Natural killer cell (primary cell): ENCODE data around the gene PCDH9. TPM values are rescaled to one million over a fixed set of nuclear protein-coding genes. Genes with fewer than 3 reads are reported as not detected.

Experiments
- ATAC-seq, 3 donors: fragments of 150-1000 bp in 2 of 3; fragments of 200-7000 bp in 1 of 3; cut with Tn5 transposase; 1 replicate in 1 of 3; 2 replicates in 2 of 3; pipeline ENCODE4 v1.10.0; 2021; ENCODE audit warnings: mild to moderate bottlenecking in 2 of 3, moderate library complexity in 2 of 3
- DNase-seq, 2 donors: peaks; one replicate each; pipeline versions ENCODE4 v3.0.0 to v3.0.0-alpha.2; 2013 to 2021; ENCODE audit warnings: mixed read lengths in 1 of 2
- H3K27ac ChIP-seq: one replicate; pipeline ENCODE4 v1.5.1; 2013; ENCODE audit warnings: mild to moderate bottlenecking, low read length
- H3K27me3 ChIP-seq: one replicate; pipeline ENCODE4 v1.6.1; 2013; ENCODE audit warnings: low read length; ENCODE audit not compliant: control insufficient read depth, insufficient read depth
- H3K36me3 ChIP-seq: one replicate; pipeline ENCODE4 v1.6.1; 2013; ENCODE audit warnings: low read length; ENCODE audit not compliant: control insufficient read depth, insufficient read depth
- H3K4me1 ChIP-seq: one replicate; pipeline ENCODE4 v1.6.1; 2013; ENCODE audit warnings: low read length; ENCODE audit not compliant: control insufficient read depth, insufficient read depth
- H3K4me3 ChIP-seq: one replicate; pipeline ENCODE4 v1.5.1; 2013; ENCODE audit warnings: low read length
- H3K9me3 ChIP-seq: one replicate; pipeline ENCODE4 v1.6.1; 2013; ENCODE audit warnings: low read length; ENCODE audit not compliant: control insufficient read depth, insufficient read depth
- H3K27ac Mint-ChIP-seq, 2 donors: one replicate each; pipeline ENCODE4 v1.8.0; 2022; ENCODE audit warnings: mild to moderate bottlenecking in 2 of 2, mixed read lengths in 2 of 2, moderate library complexity in 1 of 2
- H3K27me3 Mint-ChIP-seq, 2 donors: one replicate each; pipeline ENCODE4 v1.8.0; 2022; ENCODE audit warnings: low read depth in 2 of 2, mixed read lengths in 2 of 2
- H3K36me3 Mint-ChIP-seq: one replicate; pipeline ENCODE4 v1.8.0; 2022; ENCODE audit warnings: mixed read lengths
- H3K4me1 Mint-ChIP-seq, 2 donors: one replicate each; pipeline ENCODE4 v1.8.0; 2022; ENCODE audit warnings: mixed read lengths in 2 of 2
- H3K4me3 Mint-ChIP-seq: one replicate; pipeline ENCODE4 v1.8.0; 2022; ENCODE audit warnings: mild to moderate bottlenecking, moderate library complexity, mixed read lengths
- H3K9me3 Mint-ChIP-seq, 2 donors: one replicate each; pipeline ENCODE4 v1.8.0; 2022; ENCODE audit warnings: mixed read lengths in 2 of 2
- WGBS: methylation state at CpG from one replicate; pipeline ENCODE4 v1.1.7; 2013; ENCODE audit warnings: missing lambda C conversion rate; ENCODE audit not compliant: insufficient coverage; 5-methylcytosine and 5-hydroxymethylcytosine counted together
- intact Hi-C: fragments of 100-400 bp; cut with micrococcal nuclease; formaldehyde crosslinking; loops from one replicate; pipeline ENCODE4 v1.14.2; 2022
- total RNA-seq, 4 donors: library from RNA; stranded (reverse); fragments of 120-200 nt in 1 of 4; gene quantifications; one replicate each; pipeline versions ENCODE4 v1.2.3 to v1.2.4, GENCODE V29; 2013 to 2022
- TF ChIP-seq, protein P1 (sequence below): fragments of 200-600 bp; IDR thresholded peaks from one replicate; pipeline ENCODE4 v1.8.0; 2022; ENCODE audit warnings: antibody characterized with exemption

Gene PCDH9
- total RNA-seq, 3 donors from 2014 or later (not counting 1 experiment from before 2014, with no cell fraction given), result 0.43 to 1.5 (median 0.68) TPM

DNA sequence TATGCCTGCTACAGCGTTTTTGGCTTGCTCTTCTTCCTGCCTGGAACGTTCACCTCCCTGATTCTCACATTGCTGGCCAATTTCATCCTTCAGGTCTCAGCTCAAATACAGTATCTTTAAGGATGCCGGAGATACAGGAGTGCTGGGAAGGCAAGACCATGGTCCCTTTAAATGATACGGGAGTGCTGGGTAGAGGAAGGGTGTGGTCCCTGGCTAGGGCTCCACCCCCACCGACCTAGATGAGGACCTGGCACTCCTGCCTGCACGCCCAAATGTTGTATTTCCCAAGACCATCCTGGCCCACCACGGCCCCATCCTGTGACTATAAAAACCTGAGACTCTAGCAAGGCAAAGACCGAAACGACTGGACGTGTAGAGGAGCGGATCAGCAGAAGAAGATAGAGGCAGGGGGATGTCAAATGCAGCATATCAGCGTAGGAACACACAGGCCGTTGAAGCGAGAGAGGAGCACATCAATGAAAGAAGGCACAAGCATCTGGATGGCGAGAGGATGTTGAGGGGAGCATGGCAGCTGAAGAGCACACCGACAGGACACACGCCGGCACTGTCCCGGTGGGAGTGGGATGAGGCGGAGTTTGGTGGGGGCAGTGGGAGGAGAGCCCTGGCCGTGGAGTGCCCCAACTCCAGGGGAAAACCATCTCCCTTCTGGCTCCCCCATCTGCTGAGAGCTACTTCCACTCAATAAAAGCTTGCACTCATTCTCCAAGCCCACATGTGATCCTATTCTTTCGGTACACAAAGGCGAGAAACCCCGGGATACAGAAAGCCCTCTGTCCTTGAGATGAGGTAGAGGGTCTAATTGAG lies 74.0 kb downstream of the PCDH9 start:
- TF ChIP-seq, protein P1, sequence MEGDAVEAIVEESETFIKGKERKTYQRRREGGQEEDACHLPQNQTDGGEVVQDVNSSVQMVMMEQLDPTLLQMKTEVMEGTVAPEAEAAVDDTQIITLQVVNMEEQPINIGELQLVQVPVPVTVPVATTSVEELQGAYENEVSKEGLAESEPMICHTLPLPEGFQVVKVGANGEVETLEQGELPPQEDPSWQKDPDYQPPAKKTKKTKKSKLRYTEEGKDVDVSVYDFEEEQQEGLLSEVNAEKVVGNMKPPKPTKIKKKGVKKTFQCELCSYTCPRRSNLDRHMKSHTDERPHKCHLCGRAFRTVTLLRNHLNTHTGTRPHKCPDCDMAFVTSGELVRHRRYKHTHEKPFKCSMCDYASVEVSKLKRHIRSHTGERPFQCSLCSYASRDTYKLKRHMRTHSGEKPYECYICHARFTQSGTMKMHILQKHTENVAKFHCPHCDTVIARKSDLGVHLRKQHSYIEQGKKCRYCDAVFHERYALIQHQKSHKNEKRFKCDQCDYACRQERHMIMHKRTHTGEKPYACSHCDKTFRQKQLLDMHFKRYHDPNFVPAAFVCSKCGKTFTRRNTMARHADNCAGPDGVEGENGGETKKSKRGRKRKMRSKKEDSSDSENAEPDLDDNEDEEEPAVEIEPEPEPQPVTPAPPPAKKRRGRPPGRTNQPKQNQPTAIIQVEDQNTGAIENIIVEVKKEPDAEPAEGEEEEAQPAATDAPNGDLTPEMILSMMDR, result no peak
- H3K36me3 ChIP-seq, result no peaks in the 10 kb centered on the region
- H3K27me3 Mint-ChIP-seq, result no peaks in the 10 kb centered on the region
- DNase-seq (no peak), ATAC-seq (no peak)
- no peaks in the 10 kb centered on the region for H3K4me1 ChIP-seq
- no peaks in the 10 kb centered on the region for H3K27me3 ChIP-seq
- no peaks in the 10 kb centered on the region for H3K9me3 ChIP-seq
- 91% methylated on average over 21 of the region's 24 CpGs for WGBS
- no peak overlapping the region for H3K4me3 Mint-ChIP-seq
- H3K36me3 Mint-ChIP-seq, result no peaks in the 10 kb centered on the region
- no peak overlapping the region for H3K4me3 ChIP-seq
- H3K27ac ChIP-seq, result no peak overlapping the region
- intact Hi-C loops, result no loop called here
- H3K27ac Mint-ChIP-seq, result no peak overlapping the region
- H3K4me1 Mint-ChIP-seq, result no peaks in the 10 kb centered on the region
- peaks cover 0 to 3% of the 10 kb centered on the region in 2 donors for H3K9me3 Mint-ChIP-seq

DNA sequence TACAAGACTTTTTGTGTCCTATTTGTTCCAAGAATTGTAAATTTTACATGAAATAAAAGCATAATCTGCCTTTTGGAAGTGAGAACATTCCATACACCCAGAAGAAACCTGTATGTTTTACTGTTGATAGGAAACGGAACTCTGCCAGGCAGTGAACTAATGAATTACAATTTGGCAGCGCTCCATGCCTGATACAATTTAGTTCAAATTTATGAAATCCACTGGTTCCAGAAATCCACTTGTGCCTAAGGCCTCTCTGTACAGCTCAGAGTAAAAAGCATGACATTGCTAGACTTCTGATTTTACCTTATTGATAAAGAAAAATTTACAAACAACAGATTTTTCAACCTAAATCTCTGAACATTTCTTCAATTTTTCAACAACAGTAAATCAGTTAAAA lies 78.1 kb downstream of the PCDH9 start:
- Mint-ChIP-seq H3K27me3 (no peaks in the 10 kb centered on the region), H3K9me3 (peaks cover 0 to 3% of the 10 kb centered on the region in 2 donors), H3K4me3 (no peak overlapping the region), H3K36me3 (no peaks in the 10 kb centered on the region), H3K27ac (no peak overlapping the region), H3K4me1 (no peaks in the 10 kb centered on the region)
- TF ChIP-seq, protein P1, result no peak
- Histone ChIP-seq H3K36me3 (no peaks in the 10 kb centered on the region), H3K27me3 (no peaks in the 10 kb centered on the region), H3K4me1 (no peaks in the 10 kb centered on the region), H3K4me3 (no peak overlapping the region), H3K9me3 (no peaks in the 10 kb centered on the region), H3K27ac (no peak overlapping the region)
- intact Hi-C loops, result no loop called here
- no peak for DNase-seq
- 100% methylated on average over 2 of the region's 2 CpGs for WGBS
- ATAC-seq, result no peak

DNA sequence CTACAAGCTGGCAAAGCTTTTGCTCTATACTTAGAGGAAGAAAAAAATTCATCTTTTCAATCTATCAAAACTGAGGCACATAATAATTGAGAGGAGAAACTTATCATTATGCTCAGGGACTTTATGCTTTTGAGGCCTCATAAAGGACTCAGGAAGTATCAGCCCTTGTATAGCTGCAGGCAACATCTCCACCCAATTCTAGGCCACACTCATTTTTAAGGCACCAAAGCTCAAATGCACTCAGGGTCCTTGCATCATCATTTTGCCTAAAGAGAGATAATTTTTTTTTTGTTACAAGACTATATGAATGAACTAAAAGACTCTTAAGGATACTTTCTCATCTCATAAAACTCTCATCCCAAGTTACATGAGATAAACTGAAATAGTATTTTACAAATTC lies 78.5 kb downstream of the PCDH9 start:
- no peaks in the 10 kb centered on the region for H3K36me3 ChIP-seq
- intact Hi-C loops, result no loop called here
- H3K4me1 ChIP-seq, result no peaks in the 10 kb centered on the region
- Mint-ChIP-seq H3K27ac (no peak overlapping the region), H3K4me1 (no peaks in the 10 kb centered on the region), H3K36me3 (no peaks in the 10 kb centered on the region), H3K27me3 (no peaks in the 10 kb centered on the region), H3K9me3 (peaks cover 0 to 3% of the 10 kb centered on the region in 2 donors), H3K4me3 (no peak overlapping the region)
- H3K4me3 ChIP-seq, result no peak overlapping the region
- TF ChIP-seq, protein P1, result no peak
- no peaks in the 10 kb centered on the region for H3K9me3 ChIP-seq
- no peak for ATAC-seq
- DNase-seq, result no peak
- no peaks in the 10 kb centered on the region for H3K27me3 ChIP-seq
- H3K27ac ChIP-seq, result no peak overlapping the region

DNA sequence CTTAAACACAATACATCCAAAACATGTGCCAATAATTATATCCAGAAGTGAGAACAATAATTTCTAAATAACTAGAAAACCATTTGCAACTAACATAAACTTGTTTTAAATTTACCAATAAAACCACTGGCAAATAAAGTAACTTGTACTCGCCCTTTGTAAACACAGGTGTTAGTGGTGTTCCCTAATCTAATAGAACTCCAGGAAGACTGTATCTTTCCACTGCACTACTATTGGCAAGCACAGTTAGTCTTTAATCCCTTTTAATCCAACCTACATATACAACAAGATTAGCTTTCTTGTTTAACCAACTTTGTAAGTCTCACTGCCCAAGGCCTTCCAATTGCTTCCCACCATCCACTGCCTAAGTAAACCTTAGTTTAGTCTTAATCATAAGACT lies 79.5 kb downstream of the PCDH9 start:
- DNase-seq (no peak), ATAC-seq (no peak)
- Mint-ChIP-seq H3K27me3 (no peaks in the 10 kb centered on the region), H3K27ac (no peak overlapping the region), H3K4me1 (no peaks in the 10 kb centered on the region), H3K9me3 (no peaks in the 10 kb centered on the region), H3K36me3 (no peaks in the 10 kb centered on the region), H3K4me3 (no peak overlapping the region)
- Histone ChIP-seq H3K4me3 (no peak overlapping the region), H3K4me1 (no peaks in the 10 kb centered on the region), H3K27ac (no peak overlapping the region), H3K36me3 (no peaks in the 10 kb centered on the region), H3K27me3 (no peaks in the 10 kb centered on the region), H3K9me3 (no peaks in the 10 kb centered on the region)
- intact Hi-C loops, result no loop called here
- 82% methylated on average over 1 of the region's 1 CpG for WGBS
- TF ChIP-seq, protein P1, result no peak
